SK-N-SH treated with all-trans-retinoic acid at 6 μM for 48 hours (cell line): ENCODE results near the gene WTAP.

Experiments used
- ARNTL ChIP-seq: fragments of 450-650 bp; formaldehyde crosslinking; IDR thresholded peaks from 2 replicates; pipeline ENCODE4 v1.5.0; 2020; ENCODE audit warnings: low read depth, mild to moderate bottlenecking, moderate library complexity, borderline replicate concordance
- CSDC2 ChIP-seq: fragments of 250-450 bp; sonication (Bioruptor Pico); IDR thresholded peaks from 2 replicates; pipeline ENCODE4 v1.5.0; 2020; ENCODE audit warnings: mild to moderate bottlenecking, moderate library complexity
- CSRNP3 ChIP-seq: fragments of 250-450 bp; sonication (Bioruptor Pico); IDR thresholded peaks from 2 replicates; pipeline ENCODE4 v1.5.1; 2021; ENCODE audit warnings: mild to moderate bottlenecking, moderate library complexity
- RARB ChIP-seq: fragments of 250-450 bp; sonication (Bioruptor Pico); IDR thresholded peaks from 2 replicates; pipeline ENCODE4 v1.8.0; 2021; ENCODE audit warnings: mild to moderate bottlenecking, moderate library complexity
- SNAI2 ChIP-seq: fragments of 250-450 bp; sonication (Bioruptor Pico); IDR thresholded peaks from 2 replicates; pipeline ENCODE4 v1.5.0; 2020; ENCODE audit warnings: mild to moderate bottlenecking, moderate library complexity
- TOX ChIP-seq: fragments of 250-450 bp; sonication (Bioruptor Pico); IDR thresholded peaks from 2 replicates; pipeline ENCODE4 v1.8.0; 2021; ENCODE audit warnings: mild to moderate bottlenecking, moderate library complexity, borderline replicate concordance
- ZC3H10 ChIP-seq: fragments of 250-450 bp; sonication (Bioruptor Pico); IDR thresholded peaks from 2 replicates; pipeline ENCODE4 v1.5.1; 2021; ENCODE audit warnings: mild to moderate bottlenecking, moderate library complexity
- ZFP3 ChIP-seq: fragments of 250-450 bp; sonication (Bioruptor Pico); IDR thresholded peaks from 2 replicates; pipeline ENCODE4 v1.5.0; 2020; ENCODE audit warnings: mild to moderate bottlenecking, moderate library complexity
- ZNF565 ChIP-seq: fragments of 450-650 bp; formaldehyde crosslinking; conservative IDR thresholded peaks from 2 replicates; pipeline ENCODE4 v1.5.0; 2020; ENCODE audit warnings: low read depth, mild to moderate bottlenecking, moderate library complexity
- TF ChIP-seq, protein P1 (sequence below): fragments of 250-450 bp; sonication (Bioruptor Pico); IDR thresholded peaks from 2 replicates; pipeline ENCODE4 v1.8.0; 2020; ENCODE audit warnings: mild to moderate bottlenecking, moderate library complexity, borderline replicate concordance
- TF ChIP-seq, protein P2 (sequence below): fragments of 250-450 bp; sonication (Bioruptor Pico); IDR thresholded peaks from 2 replicates; pipeline ENCODE4 v1.5.0; 2020; ENCODE audit warnings: mild to moderate bottlenecking, moderate library complexity
- TF ChIP-seq, protein P3 (sequence below): fragments of 250-450 bp; sonication (Bioruptor Pico); IDR thresholded peaks from 2 replicates; pipeline ENCODE4 v1.8.0; 2021; ENCODE audit warnings: low read depth, mild to moderate bottlenecking, moderate library complexity, borderline replicate concordance
- TF ChIP-seq, protein P4 (sequence below): fragments of 250-450 bp; sonication (Bioruptor Pico); IDR thresholded peaks from 2 replicates; pipeline ENCODE4 v1.5.1; 2020; ENCODE audit warnings: low read depth, mild to moderate bottlenecking, moderate library complexity

DNA sequence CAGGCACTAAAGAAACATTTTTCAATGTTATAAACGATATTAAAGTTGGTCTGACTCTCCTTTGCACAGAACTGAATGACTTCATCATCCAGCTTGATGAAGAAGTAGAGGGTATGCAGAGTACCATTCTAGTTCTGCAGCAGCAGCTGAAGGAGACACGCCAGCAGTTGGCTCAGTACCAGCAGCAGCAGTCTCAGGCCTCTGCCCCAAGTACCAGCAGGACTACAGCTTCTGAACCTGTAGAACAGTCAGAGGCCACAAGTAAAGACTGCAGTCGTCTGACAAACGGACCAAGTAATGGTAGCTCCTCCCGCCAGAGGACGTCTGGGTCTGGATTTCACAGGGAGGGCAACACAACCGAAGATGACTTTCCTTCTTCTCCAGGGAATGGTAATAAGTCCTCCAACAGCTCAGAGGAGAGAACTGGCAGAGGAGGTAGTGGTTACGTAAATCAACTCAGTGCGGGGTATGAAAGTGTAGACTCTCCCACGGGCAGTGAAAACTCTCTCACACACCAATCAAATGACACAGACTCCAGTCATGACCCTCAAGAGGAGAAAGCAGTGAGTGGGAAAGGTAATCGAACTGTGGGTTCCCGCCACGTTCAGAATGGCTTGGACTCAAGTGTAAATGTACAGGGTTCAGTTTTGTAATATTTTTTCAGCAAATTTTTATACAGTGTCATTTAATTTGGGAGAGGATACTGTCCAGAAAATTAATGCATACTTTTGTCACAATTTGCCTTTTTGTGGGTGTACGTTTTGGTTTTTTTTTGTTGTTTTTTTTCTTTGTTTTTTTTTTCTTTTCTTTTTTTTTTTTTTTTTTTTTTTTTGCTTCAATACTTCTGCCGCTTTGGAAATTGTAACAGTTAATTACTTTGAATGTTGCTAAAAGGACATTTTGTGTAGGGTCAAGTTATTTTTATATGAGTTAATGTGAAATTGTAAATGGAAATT, 27.9 kb downstream of the WTAP start:
- TF ChIP-seq RARB (CRISPR knock-in tag) (no peak), CSRNP3 (CRISPR knock-in tag) (no peak), SNAI2 (CRISPR knock-in tag) (no peak), CSDC2 (no peak), ZC3H10 (CRISPR knock-in tag) (no peak), TOX (CRISPR knock-in tag) (no peak), ZFP3 (no peak), ZNF565 (CRISPR knock-in tag) (no peak), ARNTL (no peak)
- TF ChIP-seq, protein P1, sequence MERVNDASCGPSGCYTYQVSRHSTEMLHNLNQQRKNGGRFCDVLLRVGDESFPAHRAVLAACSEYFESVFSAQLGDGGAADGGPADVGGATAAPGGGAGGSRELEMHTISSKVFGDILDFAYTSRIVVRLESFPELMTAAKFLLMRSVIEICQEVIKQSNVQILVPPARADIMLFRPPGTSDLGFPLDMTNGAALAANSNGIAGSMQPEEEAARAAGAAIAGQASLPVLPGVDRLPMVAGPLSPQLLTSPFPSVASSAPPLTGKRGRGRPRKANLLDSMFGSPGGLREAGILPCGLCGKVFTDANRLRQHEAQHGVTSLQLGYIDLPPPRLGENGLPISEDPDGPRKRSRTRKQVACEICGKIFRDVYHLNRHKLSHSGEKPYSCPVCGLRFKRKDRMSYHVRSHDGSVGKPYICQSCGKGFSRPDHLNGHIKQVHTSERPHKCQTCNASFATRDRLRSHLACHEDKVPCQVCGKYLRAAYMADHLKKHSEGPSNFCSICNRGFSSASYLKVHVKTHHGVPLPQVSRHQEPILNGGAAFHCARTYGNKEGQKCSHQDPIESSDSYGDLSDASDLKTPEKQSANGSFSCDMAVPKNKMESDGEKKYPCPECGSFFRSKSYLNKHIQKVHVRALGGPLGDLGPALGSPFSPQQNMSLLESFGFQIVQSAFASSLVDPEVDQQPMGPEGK, result no peak
- TF ChIP-seq, protein P2, sequence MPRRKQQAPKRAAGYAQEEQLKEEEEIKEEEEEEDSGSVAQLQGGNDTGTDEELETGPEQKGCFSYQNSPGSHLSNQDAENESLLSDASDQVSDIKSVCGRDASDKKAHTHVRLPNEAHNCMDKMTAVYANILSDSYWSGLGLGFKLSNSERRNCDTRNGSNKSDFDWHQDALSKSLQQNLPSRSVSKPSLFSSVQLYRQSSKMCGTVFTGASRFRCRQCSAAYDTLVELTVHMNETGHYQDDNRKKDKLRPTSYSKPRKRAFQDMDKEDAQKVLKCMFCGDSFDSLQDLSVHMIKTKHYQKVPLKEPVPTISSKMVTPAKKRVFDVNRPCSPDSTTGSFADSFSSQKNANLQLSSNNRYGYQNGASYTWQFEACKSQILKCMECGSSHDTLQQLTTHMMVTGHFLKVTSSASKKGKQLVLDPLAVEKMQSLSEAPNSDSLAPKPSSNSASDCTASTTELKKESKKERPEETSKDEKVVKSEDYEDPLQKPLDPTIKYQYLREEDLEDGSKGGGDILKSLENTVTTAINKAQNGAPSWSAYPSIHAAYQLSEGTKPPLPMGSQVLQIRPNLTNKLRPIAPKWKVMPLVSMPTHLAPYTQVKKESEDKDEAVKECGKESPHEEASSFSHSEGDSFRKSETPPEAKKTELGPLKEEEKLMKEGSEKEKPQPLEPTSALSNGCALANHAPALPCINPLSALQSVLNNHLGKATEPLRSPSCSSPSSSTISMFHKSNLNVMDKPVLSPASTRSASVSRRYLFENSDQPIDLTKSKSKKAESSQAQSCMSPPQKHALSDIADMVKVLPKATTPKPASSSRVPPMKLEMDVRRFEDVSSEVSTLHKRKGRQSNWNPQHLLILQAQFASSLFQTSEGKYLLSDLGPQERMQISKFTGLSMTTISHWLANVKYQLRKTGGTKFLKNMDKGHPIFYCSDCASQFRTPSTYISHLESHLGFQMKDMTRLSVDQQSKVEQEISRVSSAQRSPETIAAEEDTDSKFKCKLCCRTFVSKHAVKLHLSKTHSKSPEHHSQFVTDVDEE (CRISPR knock-in tag), result no peak
- TF ChIP-seq, protein P3, sequence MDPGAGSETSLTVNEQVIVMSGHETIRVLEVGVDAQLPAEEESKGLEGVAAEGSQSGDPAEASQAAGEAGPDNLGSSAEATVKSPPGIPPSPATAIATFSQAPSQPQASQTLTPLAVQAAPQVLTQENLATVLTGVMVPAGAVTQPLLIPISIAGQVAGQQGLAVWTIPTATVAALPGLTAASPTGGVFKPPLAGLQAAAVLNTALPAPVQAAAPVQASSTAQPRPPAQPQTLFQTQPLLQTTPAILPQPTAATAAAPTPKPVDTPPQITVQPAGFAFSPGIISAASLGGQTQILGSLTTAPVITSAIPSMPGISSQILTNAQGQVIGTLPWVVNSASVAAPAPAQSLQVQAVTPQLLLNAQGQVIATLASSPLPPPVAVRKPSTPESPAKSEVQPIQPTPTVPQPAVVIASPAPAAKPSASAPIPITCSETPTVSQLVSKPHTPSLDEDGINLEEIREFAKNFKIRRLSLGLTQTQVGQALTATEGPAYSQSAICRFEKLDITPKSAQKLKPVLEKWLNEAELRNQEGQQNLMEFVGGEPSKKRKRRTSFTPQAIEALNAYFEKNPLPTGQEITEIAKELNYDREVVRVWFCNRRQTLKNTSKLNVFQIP (CRISPR knock-in tag), result no peak
- TF ChIP-seq, protein P4, sequence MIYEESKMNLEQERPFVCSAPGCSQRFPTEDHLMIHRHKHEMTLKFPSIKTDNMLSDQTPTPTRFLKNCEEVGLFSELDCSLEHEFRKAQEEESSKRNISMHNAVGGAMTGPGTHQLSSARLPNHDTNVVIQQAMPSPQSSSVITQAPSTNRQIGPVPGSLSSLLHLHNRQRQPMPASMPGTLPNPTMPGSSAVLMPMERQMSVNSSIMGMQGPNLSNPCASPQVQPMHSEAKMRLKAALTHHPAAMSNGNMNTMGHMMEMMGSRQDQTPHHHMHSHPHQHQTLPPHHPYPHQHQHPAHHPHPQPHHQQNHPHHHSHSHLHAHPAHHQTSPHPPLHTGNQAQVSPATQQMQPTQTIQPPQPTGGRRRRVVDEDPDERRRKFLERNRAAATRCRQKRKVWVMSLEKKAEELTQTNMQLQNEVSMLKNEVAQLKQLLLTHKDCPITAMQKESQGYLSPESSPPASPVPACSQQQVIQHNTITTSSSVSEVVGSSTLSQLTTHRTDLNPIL, result no peak
